ENCODE results near the gene NACC2.
"Not testable (repeated sequence)": the region's sequence is repeated elsewhere in the genome, so short reads cannot be mapped to it uniquely, and the experiment has no call there.

NACC2 gene

DNA sequence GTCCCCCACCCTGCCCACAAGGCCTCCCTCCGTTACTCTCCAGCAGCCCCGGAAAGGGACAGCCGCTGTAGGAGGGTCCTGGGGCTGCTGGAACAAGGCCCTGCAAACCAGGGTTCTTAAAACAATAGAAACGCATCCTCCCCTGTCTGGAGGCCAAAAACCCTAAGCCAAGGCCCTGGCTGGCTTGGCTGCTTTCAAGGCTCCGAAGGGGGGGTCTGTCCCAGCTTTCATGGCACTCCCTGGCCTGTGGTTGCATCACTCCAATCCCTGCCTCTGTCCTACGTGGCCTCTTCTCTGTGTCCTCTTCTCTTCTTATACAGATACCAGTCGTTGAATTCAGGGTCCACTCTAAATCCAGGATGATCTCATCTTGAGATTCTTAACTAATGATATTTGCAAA is 126.5 kb downstream of the NACC2 start:
- TF ChIP-seq, protein P1, sequence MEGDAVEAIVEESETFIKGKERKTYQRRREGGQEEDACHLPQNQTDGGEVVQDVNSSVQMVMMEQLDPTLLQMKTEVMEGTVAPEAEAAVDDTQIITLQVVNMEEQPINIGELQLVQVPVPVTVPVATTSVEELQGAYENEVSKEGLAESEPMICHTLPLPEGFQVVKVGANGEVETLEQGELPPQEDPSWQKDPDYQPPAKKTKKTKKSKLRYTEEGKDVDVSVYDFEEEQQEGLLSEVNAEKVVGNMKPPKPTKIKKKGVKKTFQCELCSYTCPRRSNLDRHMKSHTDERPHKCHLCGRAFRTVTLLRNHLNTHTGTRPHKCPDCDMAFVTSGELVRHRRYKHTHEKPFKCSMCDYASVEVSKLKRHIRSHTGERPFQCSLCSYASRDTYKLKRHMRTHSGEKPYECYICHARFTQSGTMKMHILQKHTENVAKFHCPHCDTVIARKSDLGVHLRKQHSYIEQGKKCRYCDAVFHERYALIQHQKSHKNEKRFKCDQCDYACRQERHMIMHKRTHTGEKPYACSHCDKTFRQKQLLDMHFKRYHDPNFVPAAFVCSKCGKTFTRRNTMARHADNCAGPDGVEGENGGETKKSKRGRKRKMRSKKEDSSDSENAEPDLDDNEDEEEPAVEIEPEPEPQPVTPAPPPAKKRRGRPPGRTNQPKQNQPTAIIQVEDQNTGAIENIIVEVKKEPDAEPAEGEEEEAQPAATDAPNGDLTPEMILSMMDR (IDR thresholded peaks at IDR 0.05; ENCODE audit: low read depth, low read length, missing control alignments): no peak
- H3K4me3 ChIP-seq (replicated peaks; ENCODE audit: low read depth, low read length): no peak overlapping the region
- DNase-seq (ENCODE audit: extremely low read depth, low read depth): no peak

- TF ChIP-seq, protein P1 (IDR thresholded peaks at IDR 0.05; ENCODE audit: low read depth, low read length, missing control alignments): no peak
- no peak overlapping the region for H3K4me3 ChIP-seq (replicated peaks; ENCODE audit: low read depth, low read length)
- DNase-seq (ENCODE audit: extremely low read depth, low read depth): no peak
Measured at GRCh38 chr9:135968083-135968476, 127.0 kb downstream of the NACC2 start.

DNA sequence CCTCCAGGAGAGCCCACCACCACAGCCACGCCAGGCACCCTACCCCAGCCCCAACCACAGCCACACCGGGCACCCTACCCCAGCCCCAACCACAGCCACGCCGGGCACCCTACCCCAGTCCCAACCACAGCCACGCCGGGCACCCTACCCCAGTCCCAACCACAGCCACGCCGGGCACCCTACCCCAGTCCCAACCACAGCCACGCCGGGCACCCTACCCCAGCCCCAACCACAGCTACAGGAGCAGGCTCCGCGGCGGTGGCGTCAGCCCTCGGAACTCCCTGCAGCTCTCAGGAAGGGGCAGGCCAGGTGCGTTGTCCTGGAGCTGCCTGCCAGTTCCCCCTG is 128.2 kb downstream of the NACC2 start:
- H3K4me3 ChIP-seq (replicated peaks; ENCODE audit: low read depth, low read length); DNase-seq (ENCODE audit: extremely low read depth, low read depth): not testable (repeated sequence)

GRCh38 chr9:135965124-135965756 is 129.8 kb downstream of the NACC2 start:
- H3K4me3 ChIP-seq (replicated peaks; ENCODE audit: low read depth, low read length): no peak overlapping the region
- TF ChIP-seq, protein P1 (IDR thresholded peaks at IDR 0.05; ENCODE audit: low read depth, low read length, missing control alignments): no peak
- no peak for DNase-seq (ENCODE audit: extremely low read depth, low read depth)

- no peak for DNase-seq (ENCODE audit: extremely low read depth, low read depth)
- no peak overlapping the region for H3K4me3 ChIP-seq (replicated peaks; ENCODE audit: low read depth, low read length)
- TF ChIP-seq, protein P1 (IDR thresholded peaks at IDR 0.05; ENCODE audit: low read depth, low read length, missing control alignments): no peak
Measured at GRCh38 chr9:135963938-135964337, 131.2 kb downstream of the NACC2 start.

- no peak overlapping the region for H3K4me3 ChIP-seq (replicated peaks; ENCODE audit: low read depth, low read length)
- DNase-seq (ENCODE audit: extremely low read depth, low read depth): no peak
- TF ChIP-seq, protein P1 (IDR thresholded peaks at IDR 0.05; ENCODE audit: low read depth, low read length, missing control alignments): no peak
Measured at GRCh38 chr9:135963338-135963737, 131.8 kb downstream of the NACC2 start.

GRCh38 chr9:135962696-135963307 is 132.3 kb downstream of the NACC2 start:
- no peak for DNase-seq (ENCODE audit: extremely low read depth, low read depth)
- TF ChIP-seq, protein P1 (IDR thresholded peaks at IDR 0.05; ENCODE audit: low read depth, low read length, missing control alignments): no peak
- H3K4me3 ChIP-seq (replicated peaks; ENCODE audit: low read depth, low read length): no peak overlapping the region
